Measurements from ENCODE around the gene SLC27A1. TPM values are rescaled to one million over a fixed set of nuclear protein-coding genes. Genes with fewer than 3 reads are reported as not detected.

The SLC27A1 gene
- total and polyA plus RNA-seq, 9 of the 15 experiments (the other 6 are each of a cell fraction or from before 2014, with no cell fraction given): 0.06 to 3.0 (median 1.1) TPM

GRCh38 chr19:17470068-17470841 lies at the start of gene SLC27A1 (continued):
- TF ChIP-seq FOXO4 (CRISPR knock-in tag; IDR thresholded peaks at IDR 0.05) (no peak), MCM3 (IDR thresholded peaks at IDR 0.05) (no peak), ZNF277 (CRISPR knock-in tag; IDR thresholded peaks at IDR 0.05; ENCODE audit: borderline replicate concordance) (no peak), MYBL2 (IDR thresholded peaks at IDR 0.05; ENCODE audit: low read depth) (no peak), MYBL2 (CRISPR knock-in tag; IDR thresholded peaks at IDR 0.05; ENCODE audit: borderline replicate concordance) (no peak), IFI16 (CRISPR knock-in tag; IDR thresholded peaks at IDR 0.05) (no peak), STAT5B (CRISPR knock-in tag; IDR thresholded peaks at IDR 0.05) (no peak), ZNF318 (IDR thresholded peaks at IDR 0.05; ENCODE audit: borderline replicate concordance in 1 of 2, low read depth in 1 of 2) (no peak), TAF1 (IDR thresholded peaks at IDR 0.05; ENCODE audit: control insufficient read depth, extremely low read depth, insufficient read depth, low read length, severe bottlenecking) (no peak), CHD2 (IDR thresholded peaks at IDR 0.05; ENCODE audit: low read depth, low read length) (peak; percentile 64), BCL6 (CRISPR knock-in tag; IDR thresholded peaks at IDR 0.05) (no peak)
- TF ChIP-seq, protein P1, sequence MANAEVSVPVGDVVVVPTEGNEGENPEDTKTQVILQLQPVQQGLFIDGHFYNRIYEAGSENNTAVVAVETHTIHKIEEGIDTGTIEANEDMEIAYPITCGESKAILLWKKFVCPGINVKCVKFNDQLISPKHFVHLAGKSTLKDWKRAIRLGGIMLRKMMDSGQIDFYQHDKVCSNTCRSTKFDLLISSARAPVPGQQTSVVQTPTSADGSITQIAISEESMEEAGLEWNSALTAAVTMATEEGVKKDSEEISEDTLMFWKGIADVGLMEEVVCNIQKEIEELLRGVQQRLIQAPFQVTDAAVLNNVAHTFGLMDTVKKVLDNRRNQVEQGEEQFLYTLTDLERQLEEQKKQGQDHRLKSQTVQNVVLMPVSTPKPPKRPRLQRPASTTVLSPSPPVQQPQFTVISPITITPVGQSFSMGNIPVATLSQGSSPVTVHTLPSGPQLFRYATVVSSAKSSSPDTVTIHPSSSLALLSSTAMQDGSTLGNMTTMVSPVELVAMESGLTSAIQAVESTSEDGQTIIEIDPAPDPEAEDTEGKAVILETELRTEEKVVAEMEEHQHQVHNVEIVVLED (CRISPR knock-in tag; IDR thresholded peaks at IDR 0.05): no peak; the same call in 1 of the 2 replicates
- TF ChIP-seq, protein P2, sequence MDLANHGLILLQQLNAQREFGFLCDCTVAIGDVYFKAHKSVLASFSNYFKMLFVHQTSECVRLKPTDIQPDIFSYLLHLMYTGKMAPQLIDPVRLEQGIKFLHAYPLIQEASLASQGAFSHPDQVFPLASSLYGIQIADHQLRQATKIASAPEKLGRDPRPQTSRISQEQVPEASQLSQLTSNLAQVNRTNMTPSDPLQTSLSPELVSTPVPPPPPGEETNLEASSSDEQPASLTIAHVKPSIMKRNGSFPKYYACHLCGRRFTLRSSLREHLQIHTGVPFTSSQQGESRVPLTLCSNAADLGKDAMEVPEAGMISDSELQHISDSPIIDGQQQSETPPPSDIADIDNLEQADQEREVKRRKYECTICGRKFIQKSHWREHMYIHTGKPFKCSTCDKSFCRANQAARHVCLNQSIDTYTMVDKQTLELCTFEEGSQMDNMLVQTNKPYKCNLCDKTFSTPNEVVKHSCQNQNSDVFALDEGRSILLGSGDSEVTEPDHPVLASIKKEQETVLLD (IDR thresholded peaks at IDR 0.05): no peak
